GM18498 (cell line): ENCODE results near the gene CCDC150.
"Not testable (repeated sequence)": the region's sequence is repeated elsewhere in the genome, so short reads cannot be mapped to it uniquely, and the experiment has no call there.

Experiments used
- ATAC-seq: cut with Tn5 transposase; IDR thresholded peaks from one replicate; pipeline ENCODE4 v1.9.1; 2021; ENCODE audit warnings: mild to moderate bottlenecking, moderate library complexity; ENCODE audit not compliant: unreplicated experiment

Gene CCDC150

GRCh38 chr2:196630531-196630930 lies 9.0 kb upstream of the CCDC150 start:
- ATAC-seq = no peak

GRCh38 chr2:196635156-196635555 lies 4.4 kb upstream of the CCDC150 start:
- ATAC-seq = no peak

GRCh38 chr2:196638765-196639164 lies 750 bp upstream of the CCDC150 start:
- no peak for ATAC-seq

- ATAC-seq = no peak
Measured at GRCh38 chr2:196640031-196640548, 575 bp downstream of the CCDC150 start.

- ATAC-seq = no peak
Measured at GRCh38 chr2:196649202-196649601, 9.7 kb downstream of the CCDC150 start.

GRCh38 chr2:196651387-196652094 lies 12.0 kb downstream of the CCDC150 start:
- no peak for ATAC-seq

GRCh38 chr2:196652869-196653268 lies 13.4 kb downstream of the CCDC150 start:
- ATAC-seq = no peak

- ATAC-seq = no peak
Measured at GRCh38 chr2:196653843-196654242, 14.3 kb downstream of the CCDC150 start.

- ATAC-seq = no peak
Measured at GRCh38 chr2:196655761-196656160, 16.2 kb downstream of the CCDC150 start.

- no peak for ATAC-seq
Measured at GRCh38 chr2:196657333-196657732, 17.8 kb downstream of the CCDC150 start.

- ATAC-seq = no peak
Measured at GRCh38 chr2:196659844-196660243, 20.3 kb downstream of the CCDC150 start.

- no peak for ATAC-seq
Measured at GRCh38 chr2:196660244-196660643, 20.7 kb downstream of the CCDC150 start.

- no peak for ATAC-seq
Measured at GRCh38 chr2:196670342-196670741, 30.8 kb downstream of the CCDC150 start.

GRCh38 chr2:196675963-196676362 lies 36.4 kb downstream of the CCDC150 start:
- ATAC-seq = no peak

- no peak for ATAC-seq
Measured at GRCh38 chr2:196677404-196677803, 37.9 kb downstream of the CCDC150 start.

- no peak for ATAC-seq
Measured at GRCh38 chr2:196679368-196679767, 39.9 kb downstream of the CCDC150 start.

GRCh38 chr2:196681510-196681909 lies 42.0 kb downstream of the CCDC150 start:
- no peak for ATAC-seq

GRCh38 chr2:196685792-196686191 lies 46.3 kb downstream of the CCDC150 start:
- ATAC-seq = no peak

GRCh38 chr2:196686737-196687136 lies 47.2 kb downstream of the CCDC150 start:
- ATAC-seq = not testable (repeated sequence)

GRCh38 chr2:196696423-196697079 lies 57.0 kb downstream of the CCDC150 start:
- no peak for ATAC-seq

GRCh38 chr2:196697825-196698224 lies 58.3 kb downstream of the CCDC150 start:
- no peak for ATAC-seq

- no peak for ATAC-seq
Measured at GRCh38 chr2:196702641-196703040, 63.1 kb downstream of the CCDC150 start.
